ENCODE data around the gene SH3RF3.

SH3RF3 gene

GRCh38 chr2:109454304-109454703 lies 325.3 kb downstream of the SH3RF3 start:
- H3K9ac ChIP-seq (ENCODE audit: insufficient read length, low read depth), result no peak overlapping the region
- no peak for DNase-seq (ENCODE audit: low read depth, low spot score)
- no peak overlapping the region for H3K4me3 ChIP-seq (ENCODE audit: insufficient read length, low read depth)
- H3K36me3 ChIP-seq (ENCODE audit: insufficient read depth, insufficient read length, low read length), result no peaks in the 10 kb centered on the region
- H3K27me3 ChIP-seq (ENCODE audit: insufficient read depth, insufficient read length), result no peaks in the 10 kb centered on the region
- H3K4me1 ChIP-seq (ENCODE audit: insufficient read depth, insufficient read length), result peaks cover under 1% of the 10 kb centered on the region
- H3K9me3 ChIP-seq (ENCODE audit: insufficient read depth, low read length), result no peaks in the 10 kb centered on the region
- TF ChIP-seq ZNF274 (IDR thresholded peaks at IDR 0.05; ENCODE audit: low read depth, low read length) (no peak), YY1 (IDR thresholded peaks at IDR 0.05; ENCODE audit: insufficient read depth, insufficient read length) (no peak), SUZ12 (IDR thresholded peaks at IDR 0.05; ENCODE audit: extremely low read depth, insufficient read depth, insufficient read length) (no peak)

GRCh38 chr2:109454765-109455394 lies 325.9 kb downstream of the SH3RF3 start:
- no peaks in the 10 kb centered on the region for H3K36me3 ChIP-seq (ENCODE audit: insufficient read depth, insufficient read length, low read length)
- H3K4me1 ChIP-seq (ENCODE audit: insufficient read depth, insufficient read length), result peaks cover 2% of the 10 kb centered on the region
- no peak for DNase-seq (ENCODE audit: low read depth, low spot score)
- TF ChIP-seq YY1 (IDR thresholded peaks at IDR 0.05; ENCODE audit: insufficient read depth, insufficient read length) (no peak), ZNF274 (IDR thresholded peaks at IDR 0.05; ENCODE audit: low read depth, low read length) (no peak), SUZ12 (IDR thresholded peaks at IDR 0.05; ENCODE audit: extremely low read depth, insufficient read depth, insufficient read length) (no peak)
- H3K9ac ChIP-seq (ENCODE audit: insufficient read length, low read depth), result no peak overlapping the region
- H3K27me3 ChIP-seq (ENCODE audit: insufficient read depth, insufficient read length), result no peaks in the 10 kb centered on the region
- no peak overlapping the region for H3K4me3 ChIP-seq (ENCODE audit: insufficient read length, low read depth)
- no peaks in the 10 kb centered on the region for H3K9me3 ChIP-seq (ENCODE audit: insufficient read depth, low read length)

GRCh38 chr2:109455731-109456691 lies 327.0 kb downstream of the SH3RF3 start:
- H3K4me3 ChIP-seq (ENCODE audit: insufficient read length, low read depth), result no peak overlapping the region
- H3K9ac ChIP-seq (ENCODE audit: insufficient read length, low read depth), result no peak overlapping the region
- H3K36me3 ChIP-seq (ENCODE audit: insufficient read depth, insufficient read length, low read length), result no peaks in the 10 kb centered on the region
- no peaks in the 10 kb centered on the region for H3K9me3 ChIP-seq (ENCODE audit: insufficient read depth, low read length)
- no peaks in the 10 kb centered on the region for H3K27me3 ChIP-seq (ENCODE audit: insufficient read depth, insufficient read length)
- H3K4me1 ChIP-seq (ENCODE audit: insufficient read depth, insufficient read length), result peaks cover 2% of the 10 kb centered on the region
- no peak for DNase-seq (ENCODE audit: low read depth, low spot score)
- TF ChIP-seq SUZ12 (IDR thresholded peaks at IDR 0.05; ENCODE audit: extremely low read depth, insufficient read depth, insufficient read length), result no peak
- no peak for TF ChIP-seq YY1 (IDR thresholded peaks at IDR 0.05; ENCODE audit: insufficient read depth, insufficient read length)
- TF ChIP-seq ZNF274 (IDR thresholded peaks at IDR 0.05; ENCODE audit: low read depth, low read length), result no peak

GRCh38 chr2:109456776-109457175 lies 327.8 kb downstream of the SH3RF3 start:
- no peak overlapping the region for H3K4me3 ChIP-seq (ENCODE audit: insufficient read length, low read depth)
- peaks cover 2% of the 10 kb centered on the region for H3K4me1 ChIP-seq (ENCODE audit: insufficient read depth, insufficient read length)
- no peak overlapping the region for H3K9ac ChIP-seq (ENCODE audit: insufficient read length, low read depth)
- no peaks in the 10 kb centered on the region for H3K36me3 ChIP-seq (ENCODE audit: insufficient read depth, insufficient read length, low read length)
- H3K9me3 ChIP-seq (ENCODE audit: insufficient read depth, low read length), result no peaks in the 10 kb centered on the region
- TF ChIP-seq YY1 (IDR thresholded peaks at IDR 0.05; ENCODE audit: insufficient read depth, insufficient read length) (no peak), ZNF274 (IDR thresholded peaks at IDR 0.05; ENCODE audit: low read depth, low read length) (no peak), SUZ12 (IDR thresholded peaks at IDR 0.05; ENCODE audit: extremely low read depth, insufficient read depth, insufficient read length) (no peak)
- DNase-seq (ENCODE audit: low read depth, low spot score), result no peak
- no peaks in the 10 kb centered on the region for H3K27me3 ChIP-seq (ENCODE audit: insufficient read depth, insufficient read length)

GRCh38 chr2:109457366-109457765 lies 328.4 kb downstream of the SH3RF3 start:
- H3K4me1 ChIP-seq (ENCODE audit: insufficient read depth, insufficient read length), result peaks cover 2% of the 10 kb centered on the region
- no peak for DNase-seq (ENCODE audit: low read depth, low spot score)
- H3K9ac ChIP-seq (ENCODE audit: insufficient read length, low read depth), result no peak overlapping the region

GRCh38 chr2:109457794-109458193 lies 328.8 kb downstream of the SH3RF3 start:
- no peak overlapping the region for H3K9ac ChIP-seq (ENCODE audit: insufficient read length, low read depth)
- no peak for DNase-seq (ENCODE audit: low read depth, low spot score)
- no peaks in the 10 kb centered on the region for H3K36me3 ChIP-seq (ENCODE audit: insufficient read depth, insufficient read length, low read length)
- no peaks in the 10 kb centered on the region for H3K27me3 ChIP-seq (ENCODE audit: insufficient read depth, insufficient read length)
- H3K4me1 ChIP-seq (ENCODE audit: insufficient read depth, insufficient read length), result peaks cover 2% of the 10 kb centered on the region
- H3K9me3 ChIP-seq (ENCODE audit: insufficient read depth, low read length), result no peaks in the 10 kb centered on the region
- TF ChIP-seq SUZ12 (IDR thresholded peaks at IDR 0.05; ENCODE audit: extremely low read depth, insufficient read depth, insufficient read length), result no peak
- no peak overlapping the region for H3K4me3 ChIP-seq (ENCODE audit: insufficient read length, low read depth)

More at GRCh38 chr2:109457366-109457765, 328.4 kb downstream of the SH3RF3 start:
- Histone ChIP-seq H3K4me3 (ENCODE audit: insufficient read length, low read depth) (no peak overlapping the region), H3K36me3 (ENCODE audit: insufficient read depth, insufficient read length, low read length) (no peaks in the 10 kb centered on the region), H3K27me3 (ENCODE audit: insufficient read depth, insufficient read length) (no peaks in the 10 kb centered on the region), H3K9me3 (ENCODE audit: insufficient read depth, low read length) (no peaks in the 10 kb centered on the region)
- TF ChIP-seq SUZ12 (IDR thresholded peaks at IDR 0.05; ENCODE audit: extremely low read depth, insufficient read depth, insufficient read length) (no peak), YY1 (IDR thresholded peaks at IDR 0.05; ENCODE audit: insufficient read depth, insufficient read length) (no peak), ZNF274 (IDR thresholded peaks at IDR 0.05; ENCODE audit: low read depth, low read length) (no peak)

GRCh38 chr2:109458512-109458911 lies 329.5 kb downstream of the SH3RF3 start:
- no peaks in the 10 kb centered on the region for H3K9me3 ChIP-seq (ENCODE audit: insufficient read depth, low read length)
- TF ChIP-seq YY1 (IDR thresholded peaks at IDR 0.05; ENCODE audit: insufficient read depth, insufficient read length), result no peak
- TF ChIP-seq ZNF274 (IDR thresholded peaks at IDR 0.05; ENCODE audit: low read depth, low read length), result no peak
- no peak for TF ChIP-seq SUZ12 (IDR thresholded peaks at IDR 0.05; ENCODE audit: extremely low read depth, insufficient read depth, insufficient read length)
- peaks cover 2% of the 10 kb centered on the region for H3K4me1 ChIP-seq (ENCODE audit: insufficient read depth, insufficient read length)
- H3K27me3 ChIP-seq (ENCODE audit: insufficient read depth, insufficient read length), result no peaks in the 10 kb centered on the region
- no peak overlapping the region for H3K4me3 ChIP-seq (ENCODE audit: insufficient read length, low read depth)
- DNase-seq (ENCODE audit: low read depth, low spot score), result no peak
- H3K36me3 ChIP-seq (ENCODE audit: insufficient read depth, insufficient read length, low read length), result no peaks in the 10 kb centered on the region
- no peak overlapping the region for H3K9ac ChIP-seq (ENCODE audit: insufficient read length, low read depth)

Measured in NT2/D1 (cell line).